Smooth muscle cell (in vitro differentiated cells): ENCODE results near the gene CRISPLD2. TPM values are rescaled to one million over a fixed set of nuclear protein-coding genes. Genes with fewer than 3 reads are reported as not detected.

Experiments
- DNase-seq: peaks from one replicate; lab custom pipeline; 2025; ENCODE audit not compliant: unreplicated experiment; lab: John Stamatoyannopoulos, UW
- H2AFZ ChIP-seq: fragments of 200-600 bp; sonication (generic); 2 replicates; pipeline ENCODE4 v1.6.0; 2016; ENCODE audit warnings: antibody characterized with exemption, low read depth, mild to moderate bottlenecking
- H3F3A ChIP-seq: fragments of 200-600 bp; sonication (generic); 2 replicates; pipeline ENCODE4 v1.6.0; 2017; ENCODE audit warnings: antibody characterized with exemption, low read depth
- H3K27ac ChIP-seq: fragments of 200-600 bp; sonication (generic); 2 replicates; pipeline ENCODE4 v1.5.1; 2016; ENCODE audit warnings: low read depth, mild to moderate bottlenecking
- H3K27me3 ChIP-seq: fragments of 200-600 bp; sonication (generic); 2 replicates; pipeline ENCODE4 v1.6.1; 2016; ENCODE audit warnings: low read depth, mild to moderate bottlenecking
- H3K36me3 ChIP-seq: fragments of 200-600 bp; sonication (generic); 2 replicates; pipeline ENCODE4 v1.5.1; 2016; ENCODE audit warnings: low read depth
- H3K4me1 ChIP-seq: fragments of 200-600 bp; sonication (generic); 2 replicates; pipeline ENCODE4 v1.5.1; 2016; ENCODE audit warnings: low read depth
- H3K4me2 ChIP-seq: fragments of 200-600 bp; sonication (generic); 2 replicates; pipeline ENCODE4 v1.6.0; 2016; ENCODE audit warnings: mild to moderate bottlenecking
- H3K4me3 ChIP-seq: fragments of 200-600 bp; sonication (generic); 2 replicates; pipeline ENCODE4 v1.5.1; 2016; ENCODE audit warnings: mild to moderate bottlenecking
- H3K79me2 ChIP-seq: fragments of 200-600 bp; sonication (generic); 2 replicates; pipeline ENCODE4 v1.6.0; 2016; ENCODE audit warnings: low read depth, mild to moderate bottlenecking
- H3K9ac ChIP-seq: fragments of 200-600 bp; sonication (generic); 2 replicates; pipeline ENCODE4 v1.6.0; 2016; ENCODE audit warnings: low read depth
- H3K9me3 ChIP-seq: fragments of 200-600 bp; sonication (generic); replicated peaks from 2 replicates; pipeline ENCODE4 v1.5.1; 2016; ENCODE audit warnings: low read depth
- H4K20me1 ChIP-seq: fragments of 200-600 bp; sonication (generic); 2 replicates; pipeline ENCODE4 v1.6.0; 2016; ENCODE audit warnings: low read depth
- WGBS: methylation state at CpG from one replicate; pipeline ENCODE4 v1.1.7; 2016; ENCODE audit warnings: low lambda C conversion rate; 5-methylcytosine and 5-hydroxymethylcytosine counted together
- polyA plus RNA-seq: library from polyadenylated mRNA; unstranded; fragments of >200 nt; fragmentation: Nextera tagmentation; extraction: Ambion mirVana; gene quantifications from 2 replicates; pipeline ENCODE4 v1.2.1, GENCODE V29; 2016
- total RNA-seq: library from RNA; depleted of rRNA; stranded (reverse); fragments of >200 nt; gene quantifications from 2 replicates; pipeline ENCODE4 v1.2.3, GENCODE V29; 2014
- TF ChIP-seq, protein P1 (sequence below): fragments of 200-600 bp; sonication (generic); IDR thresholded peaks from 2 replicates; pipeline ENCODE4 v1.5.1; 2017; ENCODE audit warnings: borderline replicate concordance, mild to moderate bottlenecking, antibody characterized with exemption; ENCODE audit not compliant: insufficient read depth, poor library complexity, severe bottlenecking

Gene CRISPLD2
- total and polyA plus RNA-seq, 2 experiments from 2014 or later, result 63.1 to 105 TPM

DNA sequence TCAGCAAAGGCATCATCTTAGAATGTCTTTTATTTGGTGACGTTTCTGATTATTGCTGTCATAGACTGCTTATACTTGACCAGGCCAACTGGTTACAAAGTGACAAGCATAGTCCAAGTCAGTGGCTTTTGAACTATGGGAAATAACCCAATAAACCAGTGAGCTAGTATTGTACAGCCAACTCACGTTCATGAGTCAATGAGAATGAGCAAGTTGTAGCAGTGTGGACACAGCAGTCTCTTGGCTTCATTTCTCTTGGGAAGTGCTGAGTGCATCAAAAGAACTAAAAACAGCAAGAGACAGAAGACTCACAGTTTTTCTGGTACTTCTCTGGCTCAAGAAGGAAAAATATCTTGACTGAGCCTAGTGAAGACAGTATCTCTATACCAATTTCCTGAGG lies 36.9 kb upstream of the CRISPLD2 start:
- H3K4me3 ChIP-seq, result no peak overlapping the region
- WGBS, result 83% methylated on average over 2 of the region's 2 CpGs
- no peaks in the 10 kb centered on the region for H3K27me3 ChIP-seq
- no peak overlapping the region for H2AFZ ChIP-seq
- H3K79me2 ChIP-seq, result no peaks in the 10 kb centered on the region
- no peaks in the 10 kb centered on the region for H4K20me1 ChIP-seq
- H3K36me3 ChIP-seq, result peaks cover 15% of the 10 kb centered on the region
- H3K27ac ChIP-seq, result no peak overlapping the region
- no peak for DNase-seq
- no peaks in the 10 kb centered on the region for H3K9me3 ChIP-seq
- H3K4me2 ChIP-seq, result no peak overlapping the region
- TF ChIP-seq, protein P1, sequence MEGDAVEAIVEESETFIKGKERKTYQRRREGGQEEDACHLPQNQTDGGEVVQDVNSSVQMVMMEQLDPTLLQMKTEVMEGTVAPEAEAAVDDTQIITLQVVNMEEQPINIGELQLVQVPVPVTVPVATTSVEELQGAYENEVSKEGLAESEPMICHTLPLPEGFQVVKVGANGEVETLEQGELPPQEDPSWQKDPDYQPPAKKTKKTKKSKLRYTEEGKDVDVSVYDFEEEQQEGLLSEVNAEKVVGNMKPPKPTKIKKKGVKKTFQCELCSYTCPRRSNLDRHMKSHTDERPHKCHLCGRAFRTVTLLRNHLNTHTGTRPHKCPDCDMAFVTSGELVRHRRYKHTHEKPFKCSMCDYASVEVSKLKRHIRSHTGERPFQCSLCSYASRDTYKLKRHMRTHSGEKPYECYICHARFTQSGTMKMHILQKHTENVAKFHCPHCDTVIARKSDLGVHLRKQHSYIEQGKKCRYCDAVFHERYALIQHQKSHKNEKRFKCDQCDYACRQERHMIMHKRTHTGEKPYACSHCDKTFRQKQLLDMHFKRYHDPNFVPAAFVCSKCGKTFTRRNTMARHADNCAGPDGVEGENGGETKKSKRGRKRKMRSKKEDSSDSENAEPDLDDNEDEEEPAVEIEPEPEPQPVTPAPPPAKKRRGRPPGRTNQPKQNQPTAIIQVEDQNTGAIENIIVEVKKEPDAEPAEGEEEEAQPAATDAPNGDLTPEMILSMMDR, result no peak
- no peaks in the 10 kb centered on the region for H3K4me1 ChIP-seq
- no peaks in the 10 kb centered on the region for H3F3A ChIP-seq
- no peak overlapping the region for H3K9ac ChIP-seq

DNA sequence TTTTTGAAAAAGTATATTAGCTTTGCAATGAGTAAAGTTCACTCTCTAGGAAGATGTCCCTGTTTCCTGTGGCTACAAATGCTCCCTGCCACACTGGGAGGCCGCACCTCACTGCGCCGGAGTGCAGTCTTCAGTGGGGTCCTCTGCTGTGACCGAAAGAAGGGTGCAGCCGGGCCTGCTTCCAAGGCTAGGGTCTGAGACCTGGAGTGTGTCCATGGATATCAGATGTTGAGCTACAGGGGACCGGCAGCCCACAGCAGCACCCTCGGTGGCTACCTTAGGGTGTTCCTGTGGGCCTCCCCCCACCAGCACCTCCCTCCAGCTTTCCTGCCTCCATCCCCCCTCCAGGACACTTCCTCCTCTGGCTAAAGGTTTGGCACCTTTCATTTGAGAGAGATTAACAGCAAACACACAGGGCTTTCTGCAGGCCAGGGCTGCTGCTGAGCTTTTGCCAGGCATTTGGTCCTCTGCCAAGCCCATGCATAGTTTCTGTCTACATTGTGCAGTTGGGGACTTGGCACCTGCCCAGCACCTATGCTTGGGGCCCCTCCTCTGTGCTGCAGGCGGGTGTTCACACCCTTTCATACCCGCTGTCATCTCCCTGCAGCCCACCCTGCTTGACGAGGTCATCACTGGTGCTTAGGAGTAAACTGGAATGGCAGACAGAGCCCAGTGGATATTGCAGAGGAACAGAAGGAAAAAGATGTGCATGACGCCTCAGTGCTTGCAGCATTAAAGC lies 33.8 kb upstream of the CRISPLD2 start:
- no peak overlapping the region for H2AFZ ChIP-seq
- DNase-seq, result no peak
- no peaks in the 10 kb centered on the region for H3K9me3 ChIP-seq
- no peak overlapping the region for H3K27ac ChIP-seq
- no peak overlapping the region for H3K4me2 ChIP-seq
- no peaks in the 10 kb centered on the region for H3K79me2 ChIP-seq
- no peaks in the 10 kb centered on the region for H3K27me3 ChIP-seq
- no peak overlapping the region for H3K9ac ChIP-seq
- no peaks in the 10 kb centered on the region for H3K36me3 ChIP-seq
- H4K20me1 ChIP-seq, result no peaks in the 10 kb centered on the region
- H3K4me3 ChIP-seq, result no peak overlapping the region
- H3F3A ChIP-seq, result no peaks in the 10 kb centered on the region
- TF ChIP-seq, protein P1, result no peak
- whole genome bisulfite sequencing, result 89% methylated on average over 11 of the region's 11 CpGs
- no peaks in the 10 kb centered on the region for H3K4me1 ChIP-seq

DNA sequence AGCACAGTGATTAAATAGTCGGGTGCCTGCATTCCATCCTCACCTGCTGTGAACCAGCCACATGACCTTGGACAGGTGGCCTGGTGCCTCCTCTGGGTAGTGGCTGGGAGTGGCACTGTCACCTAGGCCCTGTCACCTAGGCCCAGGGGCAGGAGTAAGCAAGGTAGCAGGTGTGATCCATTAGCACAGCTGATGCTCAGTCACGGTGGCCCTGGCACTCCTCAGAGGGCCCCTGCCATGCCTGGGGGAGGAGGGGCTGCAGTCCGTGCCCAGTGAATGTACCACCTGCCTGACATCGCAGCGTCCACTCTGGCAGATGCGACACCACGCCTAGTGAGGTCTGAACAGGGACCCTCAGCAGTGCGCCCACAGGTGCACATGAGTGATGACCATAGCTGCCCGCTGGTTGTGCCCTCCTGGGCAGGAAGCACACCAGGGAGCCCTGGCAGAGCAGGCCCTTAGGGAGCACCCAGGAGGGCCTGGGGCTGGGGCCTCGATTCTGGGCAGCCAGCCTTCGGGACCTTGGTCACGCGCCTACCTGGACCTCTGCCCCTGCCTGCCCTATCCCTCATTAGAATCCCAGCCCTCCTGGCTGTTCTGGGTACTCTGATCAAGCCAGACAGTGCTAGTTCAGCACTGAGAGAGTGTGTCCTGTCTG lies 33.1 kb upstream of the CRISPLD2 start:
- WGBS, result 96% methylated on average over 13 of the region's 13 CpGs

More for the DNA sequence above, 33.1 kb upstream of the CRISPLD2 start:
- Histone ChIP-seq H3K27ac (no peak overlapping the region), H3K4me2 (no peak overlapping the region), H3F3A (peaks cover 4% of the 10 kb centered on the region), H3K9me3 (no peaks in the 10 kb centered on the region), H3K36me3 (no peaks in the 10 kb centered on the region), H3K9ac (no peak overlapping the region), H3K4me1 (no peaks in the 10 kb centered on the region), H3K79me2 (no peaks in the 10 kb centered on the region), H3K4me3 (no peak overlapping the region), H2AFZ (no peak overlapping the region), H3K27me3 (no peaks in the 10 kb centered on the region), H4K20me1 (no peaks in the 10 kb centered on the region)
- TF ChIP-seq, protein P1, result no peak
- DNase-seq, result no peak
